K562 (cell line): ENCODE data around the gene ANP32B. TPM values are rescaled to one million over a fixed set of nuclear protein-coding genes. Genes with fewer than 3 reads are reported as not detected.

Experiments used
- ATF7 ChIP-seq: fragments of 450-650 bp; IDR thresholded peaks from 2 replicates; pipeline ENCODE4 v1.7.1; 2014; ENCODE audit warnings: mild to moderate bottlenecking, moderate library complexity
- BDP1 ChIP-seq: IDR thresholded peaks from 3 replicates; pipeline ENCODE4 v1.6.1; 2011; ENCODE audit not compliant: insufficient read length, insufficient read depth
- CXXC5 ChIP-seq: fragments of 250-450 bp; sonication (Bioruptor Pico); IDR thresholded peaks from 2 replicates; pipeline ENCODE4 v1.8.0; 2022; ENCODE audit warnings: inconsistent platforms, mild to moderate bottlenecking, moderate library complexity
- GATAD2A ChIP-seq: fragments of 450-650 bp; IDR thresholded peaks from 2 replicates; pipeline ENCODE4 v1.6.1; 2017
- HCFC1 ChIP-seq: IDR thresholded peaks from 2 replicates; pipeline ENCODE4 v1.6.1; 2012; ENCODE audit warnings: low read depth, low read length, improper control_type of control experiment
- NUFIP1 ChIP-seq: fragments of 450-650 bp; IDR thresholded peaks from 2 replicates; pipeline ENCODE4 v1.6.1; 2018; ENCODE audit not compliant: partially characterized antibody
- PPARD ChIP-seq: fragments of 250-450 bp; sonication (Bioruptor Pico); IDR thresholded peaks from 2 replicates; pipeline ENCODE4 v1.8.0; 2022; ENCODE audit warnings: inconsistent platforms, mild to moderate bottlenecking, moderate library complexity
- RBM17 ChIP-seq: fragments of 200-400 bp; formaldehyde crosslinking; IDR thresholded peaks from 2 replicates; pipeline ENCODE4 v1.6.1; 2017; ENCODE audit warnings: low read depth, mild to moderate bottlenecking, low read length, borderline replicate concordance
- SIN3B ChIP-seq: fragments of 450-650 bp; IDR thresholded peaks from 2 replicates; pipeline ENCODE4 v1.6.1; 2017; ENCODE audit warnings: low read depth, mild to moderate bottlenecking, moderate library complexity
- STAT5B ChIP-seq: fragments of 250-450 bp; sonication (Bioruptor Pico); IDR thresholded peaks from 2 replicates; pipeline ENCODE4 v1.8.0; 2021; ENCODE audit warnings: mild to moderate bottlenecking, inconsistent platforms
- TFAM ChIP-seq: fragments of 250-450 bp; sonication (Bioruptor Pico); conservative IDR thresholded peaks from 2 replicates; pipeline ENCODE4 v1.5.0; 2021; ENCODE audit warnings: mild to moderate bottlenecking, moderate library complexity
- ZNF174 ChIP-seq: fragments of 250-450 bp; sonication (Bioruptor Pico); IDR thresholded peaks from 2 replicates; pipeline ENCODE4 v1.4.0; 2020; ENCODE audit warnings: mild to moderate bottlenecking
- ZNF431 ChIP-seq: sonication (generic); formaldehyde crosslinking; IDR thresholded peaks from 2 replicates; pipeline ENCODE4 v1.8.0; 2022; ENCODE audit warnings: mild to moderate bottlenecking, missing genetic modification reagents
- ZNF445 ChIP-seq: fragments of 250-450 bp; sonication (Bioruptor Pico); IDR thresholded peaks from 2 replicates; pipeline ENCODE4 v1.4.0; 2020; ENCODE audit warnings: low read depth, mild to moderate bottlenecking, moderate library complexity
- polyA plus RNA-seq, 8 experiments: library from polyadenylated mRNA; depleted of rRNA in 4 of 8; stranded (reverse) in 5 of 8; unstranded in 3 of 8; fragments of >200 nt; fragmentation: Nextera tagmentation in 2 of 8; fragmentation: Illumina TruSeq in 1 of 8; extraction: Ambion mirVana in 2 of 8; extraction: Trizol in 1 of 8; gene quantifications; 2 replicates each; pipeline versions ENCODE4 v1.2.1 to v1.2.3, GENCODE V29; 2011 to 2014; ENCODE audit warnings: inconsistent platforms in 1 of 8, missing spikeins in 1 of 8
- total RNA-seq, 7 experiments: library from RNA; depleted of rRNA in 6 of 7; stranded (reverse); fragments of >200 nt in 6 of 7; fragmentation: Illumina TruSeq in 2 of 7; extraction: Trizol in 2 of 7; gene quantifications; 2 replicates each; pipeline versions ENCODE4 v1.2.1 to v1.2.3, GENCODE V29; 2011 to 2021; ENCODE audit warnings: low replicate concordance in 1 of 7
- TF ChIP-seq, protein P1 (sequence below): fragments of 250-450 bp; sonication (Bioruptor Pico); IDR thresholded peaks from 2 replicates; pipeline ENCODE4 v1.4.0; 2020
- TF ChIP-seq, protein P2 (sequence below): sonication (generic); formaldehyde crosslinking; IDR thresholded peaks from 2 replicates; pipeline ENCODE4 v1.8.0; 2022; ENCODE audit warnings: missing genetic modification reagents, mild to moderate bottlenecking, moderate library complexity, borderline replicate concordance
- TF ChIP-seq, protein P3 (sequence below): fragments of 250-450 bp; sonication (Bioruptor Pico); IDR thresholded peaks from 2 replicates; pipeline ENCODE4 v1.5.0; 2021; ENCODE audit warnings: mild to moderate bottlenecking, borderline replicate concordance
- TF ChIP-seq, protein P4 (sequence below): fragments of 450-650 bp; IDR thresholded peaks from one replicate; pipeline ENCODE4 v1.6.1; 2018; ENCODE audit warnings: mild to moderate bottlenecking, moderate library complexity; ENCODE audit not compliant: partially characterized antibody

The ANP32B gene
- total and polyA plus RNA-seq, 9 of the 15 experiments (the other 6 are each of a cell fraction or from before 2014, with no cell fraction given): 68.9 to 815 (median 141) TPM

DNA sequence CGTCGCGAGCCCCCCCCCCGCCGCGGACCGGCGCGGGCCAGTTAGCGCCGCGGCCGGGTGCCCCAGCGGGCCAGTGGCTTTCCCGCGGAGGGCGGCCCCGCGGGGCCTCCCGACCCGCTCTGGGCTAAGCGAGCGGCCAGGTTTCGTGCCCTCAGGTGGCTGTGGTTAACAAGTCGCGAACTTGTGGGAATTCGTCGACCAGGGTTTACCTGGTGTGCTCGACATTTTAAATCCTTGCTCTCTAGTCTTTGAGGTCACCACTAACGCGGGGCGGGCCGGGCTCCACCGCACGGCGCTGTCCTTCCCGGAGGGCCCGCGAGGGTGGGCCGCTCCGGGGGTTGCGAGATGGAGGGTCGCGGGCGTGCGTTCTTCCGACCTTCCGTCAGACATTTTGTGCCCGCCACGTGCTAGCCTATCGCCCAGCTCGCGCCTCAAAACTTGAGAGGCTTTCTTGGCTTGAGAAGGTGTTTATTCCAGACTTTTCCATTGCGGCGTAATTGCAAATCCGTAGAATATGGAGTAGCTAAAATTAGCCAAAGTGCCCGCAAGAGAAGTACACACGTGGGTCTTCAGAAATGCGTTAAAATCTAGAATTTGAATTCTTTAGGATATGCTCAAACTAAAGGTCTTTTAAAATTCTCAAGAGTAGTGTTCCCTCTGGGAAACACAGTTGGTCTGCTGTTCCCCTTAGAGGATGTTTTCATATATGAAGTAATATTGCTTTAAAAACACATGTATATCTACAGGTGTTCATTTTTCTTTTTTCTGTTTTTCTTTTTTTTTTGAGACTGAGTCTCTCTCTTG lies 2.1 kb downstream of the ANP32B start (continued):
- TF ChIP-seq, protein P1, sequence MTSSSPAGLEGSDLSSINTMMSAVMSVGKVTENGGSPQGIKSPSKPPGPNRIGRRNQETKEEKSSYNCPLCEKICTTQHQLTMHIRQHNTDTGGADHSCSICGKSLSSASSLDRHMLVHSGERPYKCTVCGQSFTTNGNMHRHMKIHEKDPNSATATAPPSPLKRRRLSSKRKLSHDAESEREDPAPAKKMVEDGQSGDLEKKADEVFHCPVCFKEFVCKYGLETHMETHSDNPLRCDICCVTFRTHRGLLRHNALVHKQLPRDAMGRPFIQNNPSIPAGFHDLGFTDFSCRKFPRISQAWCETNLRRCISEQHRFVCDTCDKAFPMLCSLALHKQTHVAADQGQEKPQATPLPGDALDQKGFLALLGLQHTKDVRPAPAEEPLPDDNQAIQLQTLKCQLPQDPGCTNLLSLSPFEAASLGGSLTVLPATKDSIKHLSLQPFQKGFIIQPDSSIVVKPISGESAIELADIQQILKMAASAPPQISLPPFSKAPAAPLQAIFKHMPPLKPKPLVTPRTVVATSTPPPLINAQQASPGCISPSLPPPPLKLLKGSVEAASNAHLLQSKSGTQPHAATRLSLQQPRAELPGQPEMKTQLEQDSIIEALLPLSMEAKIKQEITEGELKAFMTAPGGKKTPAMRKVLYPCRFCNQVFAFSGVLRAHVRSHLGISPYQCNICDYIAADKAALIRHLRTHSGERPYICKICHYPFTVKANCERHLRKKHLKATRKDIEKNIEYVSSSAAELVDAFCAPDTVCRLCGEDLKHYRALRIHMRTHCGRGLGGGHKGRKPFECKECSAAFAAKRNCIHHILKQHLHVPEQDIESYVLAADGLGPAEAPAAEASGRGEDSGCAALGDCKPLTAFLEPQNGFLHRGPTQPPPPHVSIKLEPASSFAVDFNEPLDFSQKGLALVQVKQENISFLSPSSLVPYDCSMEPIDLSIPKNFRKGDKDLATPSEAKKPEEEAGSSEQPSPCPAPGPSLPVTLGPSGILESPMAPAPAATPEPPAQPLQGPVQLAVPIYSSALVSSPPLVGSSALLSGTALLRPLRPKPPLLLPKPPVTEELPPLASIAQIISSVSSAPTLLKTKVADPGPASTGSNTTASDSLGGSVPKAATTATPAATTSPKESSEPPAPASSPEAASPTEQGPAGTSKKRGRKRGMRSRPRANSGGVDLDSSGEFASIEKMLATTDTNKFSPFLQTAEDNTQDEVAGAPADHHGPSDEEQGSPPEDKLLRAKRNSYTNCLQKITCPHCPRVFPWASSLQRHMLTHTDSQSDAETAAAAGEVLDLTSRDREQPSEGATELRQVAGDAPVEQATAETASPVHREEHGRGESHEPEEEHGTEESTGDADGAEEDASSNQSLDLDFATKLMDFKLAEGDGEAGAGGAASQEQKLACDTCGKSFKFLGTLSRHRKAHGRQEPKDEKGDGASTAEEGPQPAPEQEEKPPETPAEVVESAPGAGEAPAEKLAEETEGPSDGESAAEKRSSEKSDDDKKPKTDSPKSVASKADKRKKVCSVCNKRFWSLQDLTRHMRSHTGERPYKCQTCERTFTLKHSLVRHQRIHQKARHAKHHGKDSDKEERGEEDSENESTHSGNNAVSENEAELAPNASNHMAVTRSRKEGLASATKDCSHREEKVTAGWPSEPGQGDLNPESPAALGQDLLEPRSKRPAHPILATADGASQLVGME (CRISPR knock-in tag): no peak
- TF ChIP-seq ATF7 (no peak), PPARD (no peak), HCFC1 (no peak), TFAM (CRISPR knock-in tag) (no peak), RBM17 (no peak), GATAD2A (0 out of 2 replicates have a peak, but pooled peaks have one; percentile 29), SIN3B (0 out of 2 replicates have a peak, but pooled peaks have one; percentile 50), BDP1 (no peak), ZNF445 (CRISPR knock-in tag) (no peak), CXXC5 (CRISPR knock-in tag) (no peak), NUFIP1 (no peak), ZNF431 (CRISPR knock-in tag) (peak; percentile 11; the same call in 1 of the 2 replicates), STAT5B (CRISPR knock-in tag) (no peak), ZNF174 (CRISPR knock-in tag) (no peak)
- TF ChIP-seq, protein P2, sequence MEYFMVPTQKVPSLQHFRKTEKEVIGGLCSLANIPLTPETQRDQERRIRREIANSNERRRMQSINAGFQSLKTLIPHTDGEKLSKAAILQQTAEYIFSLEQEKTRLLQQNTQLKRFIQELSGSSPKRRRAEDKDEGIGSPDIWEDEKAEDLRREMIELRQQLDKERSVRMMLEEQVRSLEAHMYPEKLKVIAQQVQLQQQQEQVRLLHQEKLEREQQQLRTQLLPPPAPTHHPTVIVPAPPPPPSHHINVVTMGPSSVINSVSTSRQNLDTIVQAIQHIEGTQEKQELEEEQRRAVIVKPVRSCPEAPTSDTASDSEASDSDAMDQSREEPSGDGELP (CRISPR knock-in tag): peak; percentile 43; the same call in 1 of the 2 replicates
- TF ChIP-seq, protein P3, sequence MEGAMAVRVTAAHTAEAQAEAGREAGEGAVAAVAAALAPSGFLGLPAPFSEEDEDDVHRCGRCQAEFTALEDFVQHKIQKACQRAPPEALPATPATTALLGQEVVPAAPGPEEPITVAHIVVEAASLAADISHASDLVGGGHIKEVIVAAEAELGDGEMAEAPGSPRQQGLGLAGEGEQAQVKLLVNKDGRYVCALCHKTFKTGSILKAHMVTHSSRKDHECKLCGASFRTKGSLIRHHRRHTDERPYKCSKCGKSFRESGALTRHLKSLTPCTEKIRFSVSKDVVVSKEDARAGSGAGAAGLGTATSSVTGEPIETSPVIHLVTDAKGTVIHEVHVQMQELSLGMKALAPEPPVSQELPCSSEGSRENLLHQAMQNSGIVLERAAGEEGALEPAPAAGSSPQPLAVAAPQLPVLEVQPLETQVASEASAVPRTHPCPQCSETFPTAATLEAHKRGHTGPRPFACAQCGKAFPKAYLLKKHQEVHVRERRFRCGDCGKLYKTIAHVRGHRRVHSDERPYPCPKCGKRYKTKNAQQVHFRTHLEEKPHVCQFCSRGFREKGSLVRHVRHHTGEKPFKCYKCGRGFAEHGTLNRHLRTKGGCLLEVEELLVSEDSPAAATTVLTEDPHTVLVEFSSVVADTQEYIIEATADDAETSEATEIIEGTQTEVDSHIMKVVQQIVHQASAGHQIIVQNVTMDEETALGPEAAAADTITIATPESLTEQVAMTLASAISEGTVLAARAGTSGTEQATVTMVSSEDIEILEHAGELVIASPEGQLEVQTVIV (CRISPR knock-in tag): no peak
- TF ChIP-seq, protein P4, sequence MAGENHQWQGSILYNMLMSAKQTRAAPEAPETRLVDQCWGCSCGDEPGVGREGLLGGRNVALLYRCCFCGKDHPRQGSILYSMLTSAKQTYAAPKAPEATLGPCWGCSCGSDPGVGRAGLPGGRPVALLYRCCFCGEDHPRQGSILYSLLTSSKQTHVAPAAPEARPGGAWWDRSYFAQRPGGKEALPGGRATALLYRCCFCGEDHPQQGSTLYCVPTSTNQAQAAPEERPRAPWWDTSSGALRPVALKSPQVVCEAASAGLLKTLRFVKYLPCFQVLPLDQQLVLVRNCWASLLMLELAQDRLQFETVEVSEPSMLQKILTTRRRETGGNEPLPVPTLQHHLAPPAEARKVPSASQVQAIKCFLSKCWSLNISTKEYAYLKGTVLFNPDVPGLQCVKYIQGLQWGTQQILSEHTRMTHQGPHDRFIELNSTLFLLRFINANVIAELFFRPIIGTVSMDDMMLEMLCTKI: no peak
